Pericardium fibroblast (primary cell): ENCODE results near the gene CYB5R2. TPM values are rescaled to one million over a fixed set of nuclear protein-coding genes. Genes with fewer than 3 reads are reported as not detected.

Experiments
- total RNA-seq: library from RNA; depleted of rRNA; stranded (reverse); fragments of >200 nt; gene quantifications from 2 replicates; pipeline ENCODE4 v1.2.3, GENCODE V29; 2015

Gene CYB5R2
- total RNA-seq = 11.3 and 14.0 TPM in 2 replicates

GRCh38 chr11:7672960-7673723, at the start of gene CYB5R2:
Gene CYB5R2, minus strand, starts transcription at chr11:7673500. Its CDS starts 675 bp downstream, at chr11:7672825.

GRCh38 chr11:7706377-7706776, 33.1 kb upstream of the CYB5R2 start, which contains the start of gene OVCH2:
Gene OVCH2, minus strand, starts transcription at chr11:7706477. Its CDS starts 83 bp downstream, at chr11:7706394.

Other genes starting within 250 kb of the CYB5R2 start
- gene OLFML1, start 188.0 kb downstream of the CYB5R2 start, total RNA-seq = 7.6 and 22.5 TPM in 2 replicates
- gene PPFIBP2, start 159.5 kb downstream of the CYB5R2 start, total RNA-seq = 1.3 and 20.7 TPM in 2 replicates
- not detected in 2 replicates for gene OVCH2, start 33.0 kb upstream of the CYB5R2 start, total RNA-seq
- gene OR5P2, start 123.4 kb upstream of the CYB5R2 start, total RNA-seq = not detected in 2 replicates
- gene OR5P3, start 157.3 kb upstream of the CYB5R2 start, total RNA-seq = not detected in 2 replicates